Endodermal cell (in vitro differentiated cells): ENCODE data around the gene IFT80. TPM values are rescaled to one million over a fixed set of nuclear protein-coding genes. Genes with fewer than 3 reads are reported as not detected.

Source experiments
- DNase-seq: peaks from one replicate; pipeline ENCODE4 v3.0.0-alpha.2; 2017
- H3K27ac ChIP-seq: 2 replicates; pipeline ENCODE4 v1.5.1; 2013; ENCODE audit warnings: mild to moderate bottlenecking, low read depth, low read length, moderate library complexity
- H3K27me3 ChIP-seq: 2 replicates; pipeline ENCODE4 v1.6.1; 2013; ENCODE audit warnings: mild to moderate bottlenecking, low read length, moderate library complexity; ENCODE audit not compliant: insufficient read depth, control insufficient read depth, poor library complexity, severe bottlenecking
- H3K36me3 ChIP-seq: 2 replicates; pipeline ENCODE4 v1.7.0; 2013; ENCODE audit warnings: mild to moderate bottlenecking, low read length, moderate library complexity; ENCODE audit not compliant: control insufficient read depth, insufficient read depth
- H3K4me1 ChIP-seq: one replicate; pipeline ENCODE4 v1.7.0; 2013; ENCODE audit warnings: low read length; ENCODE audit not compliant: control insufficient read depth, insufficient read depth
- H3K4me3 ChIP-seq: 2 replicates; pipeline ENCODE4 v1.5.1; 2013; ENCODE audit warnings: mild to moderate bottlenecking, low read length, moderate library complexity
- H3K9ac ChIP-seq: 2 replicates; pipeline ENCODE4 v1.6.1; 2013; ENCODE audit warnings: mild to moderate bottlenecking, low read length, moderate library complexity; ENCODE audit not compliant: poor library complexity, severe bottlenecking; ENCODE audit errors: extremely low read depth
- H3K9me3 ChIP-seq: 2 replicates; pipeline ENCODE4 v1.6.1; 2013; ENCODE audit warnings: mild to moderate bottlenecking, low read length, moderate library complexity; ENCODE audit not compliant: control insufficient read depth
- H3K27ac Mint-ChIP-seq: 2 replicates; pipeline ENCODE4 v1.8.0; 2020; ENCODE audit warnings: mixed read lengths
- H3K27me3 Mint-ChIP-seq: 2 replicates; pipeline ENCODE4 v1.8.0; 2021; ENCODE audit warnings: mild to moderate bottlenecking, mixed read lengths; ENCODE audit not compliant: insufficient read depth
- H3K36me3 Mint-ChIP-seq: 2 replicates; pipeline ENCODE4 v1.8.0; 2020; ENCODE audit warnings: low read depth, mixed read lengths
- H3K4me1 Mint-ChIP-seq: 2 replicates; pipeline ENCODE4 v1.8.0; 2020; ENCODE audit warnings: mixed read lengths
- H3K4me3 Mint-ChIP-seq: 2 replicates; pipeline ENCODE4 v1.8.0; 2020; ENCODE audit warnings: mild to moderate bottlenecking, moderate library complexity, mixed read lengths
- H3K9me3 Mint-ChIP-seq: 2 replicates; pipeline ENCODE4 v1.8.0; 2020; ENCODE audit warnings: mild to moderate bottlenecking, mixed read lengths
- CTCF ChIP-seq: fragments of 200-600 bp; sonication (generic); conservative IDR thresholded peaks from 2 replicates; pipeline ENCODE4 v1.5.0; 2021; ENCODE audit warnings: antibody characterized with exemption, mild to moderate bottlenecking
- WGBS, 2 experiments: methylation state at CpG; one replicate each; pipeline versions ENCODE4 v1.1.5 to v1.1.7; 2013; ENCODE audit warnings: missing lambda C conversion rate in 2 of 2, mixed read lengths in 1 of 2; ENCODE audit not compliant: insufficient coverage in 1 of 2, insufficient read length in 1 of 2; 5-methylcytosine and 5-hydroxymethylcytosine counted together
- total RNA-seq, 2 donors: library from RNA; stranded (reverse); fragmentation: NEBNext Ultra II Directional in 1 of 2; extraction: Animal tissue kit (Norgen Biotek cat#: 25700) in 1 of 2; gene quantifications; 2 replicates in 1 of 2; 3 replicates in 1 of 2; pipeline ENCODE4 v1.2.1, GENCODE V29; 2021

The IFT80 gene
- total RNA-seq, 2 donors from 2014 or later = 35.0 to 40.6 TPM

- H3K4me3 Mint-ChIP-seq = no peak overlapping the region
Measured at GRCh38 chr3:160384639-160385318, 14.2 kb downstream of the IFT80 start.

GRCh38 chr3:160381470-160381869 is 17.6 kb downstream of the IFT80 start:
- Histone ChIP-seq H3K4me3 (no peak overlapping the region), H3K9ac (no peak overlapping the region), H3K9me3 (no peaks in the 10 kb centered on the region), H3K36me3 (peaks cover 8% of the 10 kb centered on the region), H3K27ac (no peak overlapping the region), H3K4me1 (peaks cover 5% of the 10 kb centered on the region), H3K27me3 (no peaks in the 10 kb centered on the region)
- Mint-ChIP-seq H3K4me1 (peaks cover 19% of the 10 kb centered on the region), H3K36me3 (peaks cover 11% of the 10 kb centered on the region), H3K9me3 (no peaks in the 10 kb centered on the region), H3K4me3 (no peak overlapping the region), H3K27me3 (no peaks in the 10 kb centered on the region), H3K27ac (no peak overlapping the region)
- no peak for DNase-seq
- WGBS, 2 experiments = 100% methylated on average over 1 of the region's 1 CpG; no CpG with 5 or more reads in 1 of the 2 experiments
- no peak for TF ChIP-seq CTCF

More at GRCh38 chr3:160384639-160385318, 14.2 kb downstream of the IFT80 start:
- Mint-ChIP-seq H3K27me3 (no peaks in the 10 kb centered on the region), H3K4me1 (peaks cover 28% of the 10 kb centered on the region), H3K9me3 (no peaks in the 10 kb centered on the region), H3K27ac (no peak overlapping the region), H3K36me3 (peaks cover 7% of the 10 kb centered on the region)
- H3K4me3 ChIP-seq = no peak overlapping the region
- no peaks in the 10 kb centered on the region for H3K36me3 ChIP-seq
- no peaks in the 10 kb centered on the region for H3K27me3 ChIP-seq
- no peak for DNase-seq
- peaks cover 5% of the 10 kb centered on the region for H3K4me1 ChIP-seq
- TF ChIP-seq CTCF = no peak
- no peak overlapping the region for H3K27ac ChIP-seq
- WGBS, 2 experiments = 87 to 92% methylated on average over 3 to 5 of the region's 5 CpGs
- H3K9ac ChIP-seq = no peak overlapping the region
- H3K9me3 ChIP-seq = no peaks in the 10 kb centered on the region

GRCh38 chr3:160379628-160380214 is 19.3 kb downstream of the IFT80 start:
- no peak for TF ChIP-seq CTCF
- WGBS, 2 experiments = 50 to 75% methylated on average over 2 to 4 of the region's 4 CpGs
- no peak overlapping the region for H3K9ac ChIP-seq
- H3K36me3 Mint-ChIP-seq = peaks cover 13% of the 10 kb centered on the region
- H3K27me3 ChIP-seq = no peaks in the 10 kb centered on the region
- H3K4me1 Mint-ChIP-seq = peaks cover 3% of the 10 kb centered on the region
- no peak for DNase-seq
- H3K9me3 ChIP-seq = no peaks in the 10 kb centered on the region
- no peak overlapping the region for H3K27ac Mint-ChIP-seq
- H3K9me3 Mint-ChIP-seq = no peaks in the 10 kb centered on the region
- no peak overlapping the region for H3K4me3 Mint-ChIP-seq
- no peaks in the 10 kb centered on the region for H3K27me3 Mint-ChIP-seq
- no peak overlapping the region for H3K4me3 ChIP-seq
- H3K4me1 ChIP-seq = no peaks in the 10 kb centered on the region
- no peak overlapping the region for H3K27ac ChIP-seq
- H3K36me3 ChIP-seq = peaks cover 20% of the 10 kb centered on the region
